ENCODE results near the gene STH.

- no peak for TF ChIP-seq CTCF (optimal IDR thresholded peaks at IDR 0.05 in 1 of 3, IDR thresholded peaks at IDR 0.05 in 1 of 3, conservative IDR thresholded peaks at IDR 0.05 in 1 of 3; ENCODE audit: extremely low read depth in 1 of 3, insufficient read depth in 2 of 3, low read length in 3 of 3)
- no peak for TF ChIP-seq EZH2 (IDR thresholded peaks at IDR 0.05; ENCODE audit: low read length)
Observed at GRCh38 chr17:45992175-45992574, 6.9 kb upstream of the STH start.
